ENCODE measurements around the gene SYT6. TPM values are rescaled to one million over a fixed set of nuclear protein-coding genes. Genes with fewer than 3 reads are reported as not detected.

The SYT6 gene, protein sequence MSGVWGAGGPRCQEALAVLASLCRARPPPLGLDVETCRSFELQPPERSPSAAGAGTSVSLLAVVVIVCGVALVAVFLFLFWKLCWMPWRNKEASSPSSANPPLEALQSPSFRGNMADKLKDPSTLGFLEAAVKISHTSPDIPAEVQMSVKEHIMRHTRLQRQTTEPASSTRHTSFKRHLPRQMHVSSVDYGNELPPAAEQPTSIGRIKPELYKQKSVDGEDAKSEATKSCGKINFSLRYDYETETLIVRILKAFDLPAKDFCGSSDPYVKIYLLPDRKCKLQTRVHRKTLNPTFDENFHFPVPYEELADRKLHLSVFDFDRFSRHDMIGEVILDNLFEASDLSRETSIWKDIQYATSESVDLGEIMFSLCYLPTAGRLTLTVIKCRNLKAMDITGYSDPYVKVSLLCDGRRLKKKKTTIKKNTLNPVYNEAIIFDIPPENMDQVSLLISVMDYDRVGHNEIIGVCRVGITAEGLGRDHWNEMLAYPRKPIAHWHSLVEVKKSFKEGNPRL
- total RNA-seq, result not detected in 2 replicates

DNA sequence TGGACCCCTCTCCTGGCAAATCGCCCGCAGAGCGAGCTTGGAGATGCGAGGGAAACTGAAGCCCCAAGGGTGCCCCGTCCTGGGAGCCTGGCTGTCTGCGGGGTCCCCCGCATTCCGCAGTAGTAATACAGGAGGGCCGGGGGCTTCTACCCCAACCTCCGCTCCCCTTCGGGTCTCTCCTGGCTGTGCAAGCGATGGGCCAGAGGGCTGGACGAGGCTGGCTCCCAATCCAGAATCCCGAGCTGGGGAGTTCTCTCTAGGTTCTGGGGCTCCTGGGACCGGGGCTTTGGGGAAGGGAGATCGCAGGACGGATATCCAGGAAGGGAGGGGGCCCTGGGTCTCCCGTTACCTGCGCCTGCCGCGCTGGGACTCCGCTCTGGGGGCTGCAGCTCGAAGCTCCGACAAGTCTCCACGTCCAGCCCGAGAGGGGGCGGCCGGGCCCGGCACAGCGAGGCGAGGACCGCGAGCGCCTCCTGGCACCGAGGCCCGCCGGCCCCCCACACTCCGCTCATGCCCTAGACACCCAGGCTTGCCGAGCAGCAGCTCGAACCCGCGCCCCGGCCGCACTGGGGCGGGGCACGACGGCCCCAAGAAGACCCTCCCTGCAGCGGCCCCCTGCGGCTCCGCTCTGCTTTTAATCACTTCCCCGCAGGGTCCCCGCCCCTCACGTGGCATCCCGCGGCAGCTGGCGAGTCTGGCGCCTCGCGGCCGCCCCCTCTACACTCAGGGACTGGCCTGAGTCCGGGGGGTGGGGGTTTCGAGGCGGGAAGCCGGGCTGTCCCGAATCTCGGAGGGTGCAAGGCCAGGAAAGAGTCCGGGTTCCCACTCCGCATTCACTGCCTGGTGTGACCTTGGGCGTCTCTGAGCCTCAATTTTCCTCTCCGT is at the start of gene SYT6:
SYT6 (minus strand) TSS at position 609 of the 885 bp plus-strand sequence; CDS start at position 512, 97 bp downstream.

Other genes starting within 250 kb of the SYT6 start
- 6.1 and 11.7 TPM in 2 replicates for gene AP4B1, start 249.1 kb downstream of the SYT6 start, total RNA-seq
- gene DCLRE1B, start 248.5 kb downstream of the SYT6 start, total RNA-seq, result 6.3 and 6.8 TPM in 2 replicates
- 11.6 and 21.6 TPM in 2 replicates for gene HIPK1, start 224.5 kb downstream of the SYT6 start, total RNA-seq
- 0.65 and 1.3 TPM in 2 replicates for gene OLFML3, start 174.4 kb downstream of the SYT6 start, total RNA-seq